Smooth muscle cell (in vitro differentiated cells): ENCODE results near the gene ICE1. TPM values are rescaled to one million over a fixed set of nuclear protein-coding genes. Genes with fewer than 3 reads are reported as not detected.

ENCODE experiments used
- DNase-seq: peaks from one replicate; lab custom pipeline; 2025; ENCODE audit not compliant: unreplicated experiment; lab: John Stamatoyannopoulos, UW
- H2AFZ ChIP-seq: fragments of 200-600 bp; sonication (generic); 2 replicates; pipeline ENCODE4 v1.6.0; 2016; ENCODE audit warnings: antibody characterized with exemption, low read depth, mild to moderate bottlenecking
- H3F3A ChIP-seq: fragments of 200-600 bp; sonication (generic); 2 replicates; pipeline ENCODE4 v1.6.0; 2017; ENCODE audit warnings: antibody characterized with exemption, low read depth
- H3K27ac ChIP-seq: fragments of 200-600 bp; sonication (generic); 2 replicates; pipeline ENCODE4 v1.5.1; 2016; ENCODE audit warnings: low read depth, mild to moderate bottlenecking
- H3K27me3 ChIP-seq: fragments of 200-600 bp; sonication (generic); 2 replicates; pipeline ENCODE4 v1.6.1; 2016; ENCODE audit warnings: low read depth, mild to moderate bottlenecking
- H3K36me3 ChIP-seq: fragments of 200-600 bp; sonication (generic); 2 replicates; pipeline ENCODE4 v1.5.1; 2016; ENCODE audit warnings: low read depth
- H3K4me1 ChIP-seq: fragments of 200-600 bp; sonication (generic); 2 replicates; pipeline ENCODE4 v1.5.1; 2016; ENCODE audit warnings: low read depth
- H3K4me2 ChIP-seq: fragments of 200-600 bp; sonication (generic); 2 replicates; pipeline ENCODE4 v1.6.0; 2016; ENCODE audit warnings: mild to moderate bottlenecking
- H3K4me3 ChIP-seq: fragments of 200-600 bp; sonication (generic); 2 replicates; pipeline ENCODE4 v1.5.1; 2016; ENCODE audit warnings: mild to moderate bottlenecking
- H3K79me2 ChIP-seq: fragments of 200-600 bp; sonication (generic); 2 replicates; pipeline ENCODE4 v1.6.0; 2016; ENCODE audit warnings: low read depth, mild to moderate bottlenecking
- H3K9ac ChIP-seq: fragments of 200-600 bp; sonication (generic); 2 replicates; pipeline ENCODE4 v1.6.0; 2016; ENCODE audit warnings: low read depth
- H3K9me3 ChIP-seq: fragments of 200-600 bp; sonication (generic); replicated peaks from 2 replicates; pipeline ENCODE4 v1.5.1; 2016; ENCODE audit warnings: low read depth
- H4K20me1 ChIP-seq: fragments of 200-600 bp; sonication (generic); 2 replicates; pipeline ENCODE4 v1.6.0; 2016; ENCODE audit warnings: low read depth
- WGBS: methylation state at CpG from one replicate; pipeline ENCODE4 v1.1.7; 2016; ENCODE audit warnings: low lambda C conversion rate; 5-methylcytosine and 5-hydroxymethylcytosine counted together
- polyA plus RNA-seq: library from polyadenylated mRNA; unstranded; fragments of >200 nt; fragmentation: Nextera tagmentation; extraction: Ambion mirVana; gene quantifications from 2 replicates; pipeline ENCODE4 v1.2.1, GENCODE V29; 2016
- total RNA-seq: library from RNA; depleted of rRNA; stranded (reverse); fragments of >200 nt; gene quantifications from 2 replicates; pipeline ENCODE4 v1.2.3, GENCODE V29; 2014
- TF ChIP-seq, protein P1 (sequence below): fragments of 200-600 bp; sonication (generic); IDR thresholded peaks from 2 replicates; pipeline ENCODE4 v1.5.1; 2017; ENCODE audit warnings: borderline replicate concordance, mild to moderate bottlenecking, antibody characterized with exemption; ENCODE audit not compliant: insufficient read depth, poor library complexity, severe bottlenecking

ICE1 gene
- total and polyA plus RNA-seq, 2 experiments from 2014 or later: 10.2 to 25.4 TPM

DNA sequence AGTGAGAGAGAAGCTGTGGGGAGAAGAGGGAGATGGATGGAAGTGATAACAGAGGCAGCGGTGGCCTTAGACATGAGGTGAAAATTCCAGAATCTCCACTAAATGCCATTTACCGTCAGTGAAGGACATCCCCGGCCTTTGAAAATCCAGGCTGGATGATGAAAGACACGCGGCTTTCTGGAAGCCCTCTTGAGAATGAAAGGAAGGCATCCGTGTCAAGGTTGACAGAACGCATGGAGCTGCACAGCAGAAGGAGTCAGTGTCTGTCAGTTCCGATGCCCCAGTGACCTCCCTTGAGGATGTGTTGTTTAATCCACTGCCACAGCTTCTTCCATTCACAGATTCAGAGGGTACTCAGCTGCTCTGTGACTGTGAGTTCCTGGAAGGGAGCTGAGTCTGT, 114.9 kb downstream of the ICE1 start:
- Histone ChIP-seq H2AFZ (no peak overlapping the region), H3K79me2 (no peaks in the 10 kb centered on the region), H3K27ac (no peak overlapping the region), H3K4me2 (no peak overlapping the region), H3K4me3 (no peak overlapping the region), H3F3A (no peaks in the 10 kb centered on the region), H3K9ac (no peak overlapping the region), H3K27me3 (no peaks in the 10 kb centered on the region), H3K36me3 (no peaks in the 10 kb centered on the region), H3K9me3 (no peaks in the 10 kb centered on the region), H4K20me1 (no peaks in the 10 kb centered on the region), H3K4me1 (no peaks in the 10 kb centered on the region)
- TF ChIP-seq, protein P1, sequence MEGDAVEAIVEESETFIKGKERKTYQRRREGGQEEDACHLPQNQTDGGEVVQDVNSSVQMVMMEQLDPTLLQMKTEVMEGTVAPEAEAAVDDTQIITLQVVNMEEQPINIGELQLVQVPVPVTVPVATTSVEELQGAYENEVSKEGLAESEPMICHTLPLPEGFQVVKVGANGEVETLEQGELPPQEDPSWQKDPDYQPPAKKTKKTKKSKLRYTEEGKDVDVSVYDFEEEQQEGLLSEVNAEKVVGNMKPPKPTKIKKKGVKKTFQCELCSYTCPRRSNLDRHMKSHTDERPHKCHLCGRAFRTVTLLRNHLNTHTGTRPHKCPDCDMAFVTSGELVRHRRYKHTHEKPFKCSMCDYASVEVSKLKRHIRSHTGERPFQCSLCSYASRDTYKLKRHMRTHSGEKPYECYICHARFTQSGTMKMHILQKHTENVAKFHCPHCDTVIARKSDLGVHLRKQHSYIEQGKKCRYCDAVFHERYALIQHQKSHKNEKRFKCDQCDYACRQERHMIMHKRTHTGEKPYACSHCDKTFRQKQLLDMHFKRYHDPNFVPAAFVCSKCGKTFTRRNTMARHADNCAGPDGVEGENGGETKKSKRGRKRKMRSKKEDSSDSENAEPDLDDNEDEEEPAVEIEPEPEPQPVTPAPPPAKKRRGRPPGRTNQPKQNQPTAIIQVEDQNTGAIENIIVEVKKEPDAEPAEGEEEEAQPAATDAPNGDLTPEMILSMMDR: no peak
- WGBS: 79% methylated on average over 8 of the region's 8 CpGs
- no peak for DNase-seq

DNA sequence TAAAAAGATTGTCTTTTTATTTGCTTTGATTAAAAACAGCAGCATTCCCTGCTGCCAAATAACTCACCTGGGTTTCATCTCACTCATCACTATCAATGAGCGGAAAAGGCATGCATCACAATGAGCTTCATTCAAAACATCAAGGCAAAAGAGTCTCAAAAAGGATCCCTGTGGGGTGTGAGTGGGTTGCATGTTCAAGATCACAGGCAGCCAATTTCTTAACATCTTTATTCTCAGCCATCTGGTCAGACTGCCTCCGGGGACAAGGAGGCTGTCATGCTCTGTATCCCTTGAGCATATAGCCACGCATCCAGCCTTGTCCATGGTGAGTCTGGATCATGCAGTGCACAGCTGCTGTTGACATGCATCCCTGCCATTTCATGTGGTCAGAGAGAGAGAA, 117.1 kb downstream of the ICE1 start:
- WGBS: 72% methylated on average over 3 of the region's 3 CpGs
- no peaks in the 10 kb centered on the region for H3K36me3 ChIP-seq
- H3K9me3 ChIP-seq: no peaks in the 10 kb centered on the region
- H3K4me3 ChIP-seq: no peak overlapping the region
- no peak overlapping the region for H2AFZ ChIP-seq
- DNase-seq: no peak
- no peaks in the 10 kb centered on the region for H3F3A ChIP-seq
- no peaks in the 10 kb centered on the region for H4K20me1 ChIP-seq
- H3K4me1 ChIP-seq: no peaks in the 10 kb centered on the region
- H3K27ac ChIP-seq: no peak overlapping the region
- TF ChIP-seq, protein P1: no peak
- no peaks in the 10 kb centered on the region for H3K79me2 ChIP-seq
- H3K9ac ChIP-seq: no peak overlapping the region
- H3K27me3 ChIP-seq: no peaks in the 10 kb centered on the region
- no peak overlapping the region for H3K4me2 ChIP-seq
